ENCODE measurements around the gene GPSM1.

Gene GPSM1

GRCh38 chr9:136297766-136298735 lies 29.3 kb upstream of the GPSM1 start:
- no peak overlapping the region for H3K27ac ChIP-seq (replicated peaks)
- no peak overlapping the region for H3K4me3 ChIP-seq (replicated peaks; ENCODE audit: insufficient read depth, low read length)
- no peak for DNase-seq (ENCODE audit: low read depth in 1 of 2, low spot score in 1 of 2)
- TF ChIP-seq POLR2AphosphoS5 (IDR thresholded peaks at IDR 0.05; ENCODE audit: low read depth) (no peak), SPI1 (IDR thresholded peaks at IDR 0.05; ENCODE audit: borderline replicate concordance, low read depth) (no peak), CTCF (IDR thresholded peaks at IDR 0.05; ENCODE audit: insufficient read depth, low read length) (no peak), GABPA (IDR thresholded peaks at IDR 0.05; ENCODE audit: low read depth) (no peak), REST (IDR thresholded peaks at IDR 0.05; ENCODE audit: insufficient replicate concordance, low read depth) (no peak)
- H3K27me3 ChIP-seq (ENCODE audit: insufficient read depth, poor library complexity, severe bottlenecking) = no peaks in the 10 kb centered on the region

GRCh38 chr9:136299116-136299515 lies 28.2 kb upstream of the GPSM1 start:
- no peak for TF ChIP-seq SPI1 (IDR thresholded peaks at IDR 0.05; ENCODE audit: borderline replicate concordance, low read depth)
- no peak for TF ChIP-seq GABPA (IDR thresholded peaks at IDR 0.05; ENCODE audit: low read depth)
- TF ChIP-seq REST (IDR thresholded peaks at IDR 0.05; ENCODE audit: insufficient replicate concordance, low read depth) = no peak
- no peak for TF ChIP-seq POLR2AphosphoS5 (IDR thresholded peaks at IDR 0.05; ENCODE audit: low read depth)
- no peak for TF ChIP-seq CTCF (IDR thresholded peaks at IDR 0.05; ENCODE audit: insufficient read depth, low read length)
- no peak overlapping the region for H3K27ac ChIP-seq (replicated peaks)
- no peak for DNase-seq (ENCODE audit: low read depth in 1 of 2, low spot score in 1 of 2)
- no peaks in the 10 kb centered on the region for H3K27me3 ChIP-seq (ENCODE audit: insufficient read depth, poor library complexity, severe bottlenecking)
- H3K4me3 ChIP-seq (replicated peaks; ENCODE audit: insufficient read depth, low read length) = no peak overlapping the region

GRCh38 chr9:136299541-136299940 lies 27.8 kb upstream of the GPSM1 start:
- no peak for DNase-seq (ENCODE audit: low read depth in 1 of 2, low spot score in 1 of 2)
- H3K27ac ChIP-seq (replicated peaks) = no peak overlapping the region
- no peak for TF ChIP-seq SPI1 (IDR thresholded peaks at IDR 0.05; ENCODE audit: borderline replicate concordance, low read depth)
- TF ChIP-seq POLR2AphosphoS5 (IDR thresholded peaks at IDR 0.05; ENCODE audit: low read depth) = no peak
- no peak for TF ChIP-seq REST (IDR thresholded peaks at IDR 0.05; ENCODE audit: insufficient replicate concordance, low read depth)
- TF ChIP-seq CTCF (IDR thresholded peaks at IDR 0.05; ENCODE audit: insufficient read depth, low read length) = no peak
- no peak for TF ChIP-seq GABPA (IDR thresholded peaks at IDR 0.05; ENCODE audit: low read depth)
- H3K4me3 ChIP-seq (replicated peaks; ENCODE audit: insufficient read depth, low read length) = no peak overlapping the region
- H3K27me3 ChIP-seq (ENCODE audit: insufficient read depth, poor library complexity, severe bottlenecking) = no peaks in the 10 kb centered on the region

All from HL-60 (cell line).